Spleen (tissue), 11 donors: ENCODE results near the gene SLC35G6. TPM values are rescaled to one million over a fixed set of nuclear protein-coding genes. Genes with fewer than 3 reads are reported as not detected.

Experiments
- DNase-seq: peaks from one replicate; pipeline ENCODE4 v3.0.0-alpha.2; 2020
- H3K27ac ChIP-seq, 8 donors: fragments of 200-600 bp; sonication (generic) in 7 of 8; 1 replicate in 4 of 8; 2 replicates in 4 of 8; pipeline versions ENCODE4 v1.5.0 to v1.8.0; 2016 to 2021; ENCODE audit warnings: inconsistent platforms in 4 of 8, mild to moderate bottlenecking in 4 of 8, moderate library complexity in 1 of 8
- H3K27me3 ChIP-seq, 7 donors: fragments of 200-600 bp; sonication (generic) in 6 of 7; replicated peaks in 1 of 7; 1 replicate in 4 of 7; 2 replicates in 3 of 7; pipeline versions ENCODE4 v1.5.0 to v1.8.0; 2016 to 2021; ENCODE audit warnings: inconsistent platforms in 3 of 7, mild to moderate bottlenecking in 1 of 7
- H3K36me3 ChIP-seq, 6 donors: fragments of 200-600 bp; sonication (generic) in 5 of 6; 1 replicate in 4 of 6; 2 replicates in 2 of 6; pipeline versions ENCODE4 v1.5.0 to v1.8.0; 2016 to 2021; ENCODE audit warnings: inconsistent platforms in 2 of 6
- H3K4me1 ChIP-seq, 6 donors: fragments of 200-600 bp; sonication (generic) in 5 of 6; 1 replicate in 3 of 6; 2 replicates in 3 of 6; pipeline versions ENCODE4 v1.5.0 to v1.8.0; 2016 to 2021; ENCODE audit warnings: inconsistent platforms in 3 of 6
- H3K4me3 ChIP-seq, 8 donors: fragments of 200-600 bp; sonication (generic) in 7 of 8; 1 replicate in 4 of 8; 2 replicates in 4 of 8; pipeline versions ENCODE4 v1.5.0 to v1.8.0; 2016 to 2021; ENCODE audit warnings: inconsistent platforms in 4 of 8, mild to moderate bottlenecking in 4 of 8, moderate library complexity in 2 of 8
- H3K9me3 ChIP-seq, 8 donors: fragments of 200-600 bp; sonication (generic) in 7 of 8; 1 replicate in 4 of 8; 2 replicates in 4 of 8; pipeline versions ENCODE4 v1.5.0 to v1.8.0; 2016 to 2021; ENCODE audit warnings: inconsistent platforms in 4 of 8
- CTCF ChIP-seq, 11 experiments: fragments of 200-600 bp in 7 of 11; fragments of 450-650 bp in 4 of 11; sonication (generic) in 4 of 11; IDR thresholded peaks in 8 of 11; conservative IDR thresholded peaks in 3 of 11; 1 replicate in 7 of 11; 2 replicates in 4 of 11; pipeline versions ENCODE4 v1.4.0 to v1.8.0; 2016 to 2021; ENCODE audit warnings: antibody characterized with exemption in 11 of 11, inconsistent platforms in 4 of 11, mild to moderate bottlenecking in 1 of 11
- POLR2A ChIP-seq, 3 donors: fragments of 450-650 bp; IDR thresholded peaks; one replicate each; pipeline ENCODE4 v1.5.1; 2017; ENCODE audit warnings: antibody characterized with exemption in 3 of 3, mild to moderate bottlenecking in 1 of 3
- POLR2AphosphoS5 ChIP-seq, 3 donors: sonication (generic); formaldehyde crosslinking; IDR thresholded peaks; one replicate each; pipeline ENCODE4 v1.5.1; 2017; ENCODE audit warnings: antibody characterized with exemption in 3 of 3
- WGBS, 5 donors: extraction: QIAGEN DNeasy Blood & Tissue Kit in 3 of 5; methylation state at CpG; one replicate each; pipeline versions ENCODE4 v1.1.5 to v1.1.7; 2013 to 2018; 5-methylcytosine and 5-hydroxymethylcytosine counted together
- intact Hi-C: fragments of 100-400 bp; cut with DNase I; formaldehyde crosslinking; loops from one replicate; pipeline ENCODE4 v1.15.0; 2023; ENCODE audit warnings: low total_unique reads
- polyA plus RNA-seq, 3 donors: library from polyadenylated mRNA; stranded (reverse); fragments of 200-250 nt; gene quantifications; one replicate each; pipeline ENCODE4 v1.2.1, GENCODE V29; 2013
- total RNA-seq, 7 donors: library from RNA; depleted of rRNA in 3 of 7; stranded (reverse); fragments of >200 nt in 3 of 7; fragmentation: NEBNext Ultra II Directional in 4 of 7; extraction: Animal tissue kit (Norgen Biotek cat#: 25700) in 4 of 7; gene quantifications; one replicate each; pipeline versions ENCODE4 v1.1.0 to v1.2.1, GENCODE V29; 2016 to 2021
- donor health status: healthy with polysubstance abuse.
- donor health status: DM: no; HTN: no; CAD: no; lungs with moderate emphysema.
- donor health status: DM: no; HTN: no; CAD: no.
- donor health status: Bipolar disorder and iron deficiency.
- donor health status: healthy.
- donor health status: DM: no; HTN: no; CAD: no.
- donor health status: DM: yes; HTN: yes; CAD: no.

Gene SLC35G6
- total and polyA plus RNA-seq, 10 donors: 0.13 TPM; not detected in 9

- Histone ChIP-seq H3K9me3 (no peaks in the 10 kb centered on the region), H3K4me3 (peak overlapping the region; percentile 41 to 83 (median 60)), H3K36me3 (peaks cover 0 to 8% (median 0%) of the 10 kb centered on the region in 6 donors), H3K27me3 (no peaks in the 10 kb centered on the region), H3K4me1 (peaks cover 30 to 83% (median 68%) of the 10 kb centered on the region in 6 donors), H3K27ac (peak overlapping the region; percentile 96 to 100 (median 100))
- intact Hi-C loops: no loop called here
- TF ChIP-seq CTCF (IDR thresholded peaks at IDR 0.05 in 8 of 11, conservative IDR thresholded peaks at IDR 0.05 in 3 of 11) (peak in 1 of 11 experiments; percentile 2), POLR2A (IDR thresholded peaks at IDR 0.05) (peak in 2 of 3 donors; percentile 25 to 30), POLR2AphosphoS5 (IDR thresholded peaks at IDR 0.05) (peak; percentile 54 to 93 (median 59))
- WGBS, 5 donors: 0 to 1% (median 0%) methylated on average over 36 to 38 of the region's 38 CpGs
- peak; percentile 98 for DNase-seq
These were observed 2.2 kb downstream of the SLC35G6 start for GRCh38 chr17:7483255-7484066.

- peaks cover 37 to 84% (median 73%) of the 10 kb centered on the region in 6 donors for H3K4me1 ChIP-seq
- H3K27ac ChIP-seq: peak within 1 kb of the TSS; percentile 96 to 100 (median 100)
- H3K4me3 ChIP-seq: peak within 1 kb of the TSS; percentile 48 to 83 (median 60)
- H3K27me3 ChIP-seq: no peaks in the 10 kb centered on the region
- no peaks in the 10 kb centered on the region for H3K9me3 ChIP-seq
- DNase-seq: peak; percentile 100
- TF ChIP-seq CTCF (IDR thresholded peaks at IDR 0.05 in 8 of 11, conservative IDR thresholded peaks at IDR 0.05 in 3 of 11): peak in 3 of 11 experiments; percentile 7 to 29 (median 23)
- peak; percentile 99 to 100 (median 99) for TF ChIP-seq POLR2A (IDR thresholded peaks at IDR 0.05)
- peak; percentile 100 for TF ChIP-seq POLR2AphosphoS5 (IDR thresholded peaks at IDR 0.05)
- WGBS, 5 donors: 0 to 1% (median 1%) methylated on average over 58 to 63 of the region's 64 CpGs
- peaks cover 0 to 8% (median 0%) of the 10 kb centered on the region in 6 donors for H3K36me3 ChIP-seq
- intact Hi-C loops: no loop called here
These were observed 3.0 kb downstream of the SLC35G6 start, which contains the start of gene POLR2A for GRCh38 chr17:7484067-7484918. Gene POLR2A, plus strand, starts transcription at chr17:7484366.

- intact Hi-C loops: no loop called here
- whole genome bisulfite sequencing, 5 donors: 0 to 3% (median 0%) methylated on average over 16 to 19 of the region's 19 CpGs
- no peak for DNase-seq
- H3K4me3 ChIP-seq: peak overlapping the region; percentile 42 to 83 (median 60)
- H3K36me3 ChIP-seq: peaks cover 0 to 12% (median 0%) of the 10 kb centered on the region in 6 donors
- no peak for TF ChIP-seq POLR2AphosphoS5 (IDR thresholded peaks at IDR 0.05)
- peak in 3 of 11 experiments; percentile 9 to 21 (median 12) for TF ChIP-seq CTCF (IDR thresholded peaks at IDR 0.05 in 8 of 11, conservative IDR thresholded peaks at IDR 0.05 in 3 of 11)
- H3K27ac ChIP-seq: peak overlapping the region; percentile 32 to 100 (median 99)
- peaks cover 40 to 86% (median 76%) of the 10 kb centered on the region in 6 donors for H3K4me1 ChIP-seq
- H3K9me3 ChIP-seq: no peaks in the 10 kb centered on the region
- H3K27me3 ChIP-seq: no peaks in the 10 kb centered on the region
These were observed 3.7 kb downstream of the SLC35G6 start for GRCh38 chr17:7484919-7485377.
